ENCODE measurements around the gene IP6K3.

IP6K3 gene

GRCh38 chr6:33672808-33673207 lies 73.9 kb downstream of the IP6K3 start:
- DNase-seq (ENCODE audit: low spot score): no peak

- DNase-seq (ENCODE audit: low spot score): no peak
These were observed 75.0 kb downstream of the IP6K3 start for GRCh38 chr6:33671744-33672072.

All from D341Med (cell line).